DND-41 (cell line): ENCODE data around the gene ZFHX3.

Experiments used
- ATAC-seq: fragments of 200-7000 bp; cut with Tn5 transposase; 3 replicates; pipeline ENCODE4 v1.9.1; 2021; ENCODE audit warnings: low read depth; ENCODE audit not compliant: insufficient read depth
- DNase-seq: peaks from one replicate; pipeline ENCODE4 v3.0.0-alpha.2; 2020
- H2AFZ ChIP-seq: 2 replicates; pipeline ENCODE4 v1.6.0; 2012; ENCODE audit warnings: low read depth, low read length
- H3K27ac ChIP-seq: 2 replicates; pipeline ENCODE4 v1.5.1; 2012; ENCODE audit warnings: low read length, inconsistent platforms
- H3K27me3 ChIP-seq: fragments of 200-600 bp; sonication (generic); 2 replicates; pipeline ENCODE4 v1.6.0; 2012; ENCODE audit warnings: low read length, mild to moderate bottlenecking, inconsistent platforms; ENCODE audit not compliant: insufficient read depth, poor library complexity
- H3K36me3 ChIP-seq: 2 replicates; pipeline ENCODE4 v1.5.1; 2012; ENCODE audit warnings: low read length, inconsistent platforms; ENCODE audit not compliant: insufficient read depth
- H3K4me1 ChIP-seq: 2 replicates; pipeline ENCODE4 v1.5.1; 2012; ENCODE audit warnings: mild to moderate bottlenecking, low read length; ENCODE audit not compliant: insufficient read depth
- H3K4me2 ChIP-seq: 2 replicates; pipeline ENCODE4 v1.6.0; 2012; ENCODE audit warnings: mild to moderate bottlenecking, moderate library complexity, low read length, inconsistent platforms; ENCODE audit not compliant: insufficient read depth
- H3K4me3 ChIP-seq, 2 experiments: fragments of 200-600 bp in 1 of 2; shearing (Covaris generic) in 1 of 2; 2 replicates each; pipeline ENCODE4 v1.5.1; 2012 to 2016; ENCODE audit warnings: inconsistent platforms in 2 of 2, low read length in 2 of 2, mild to moderate bottlenecking in 2 of 2, low read depth in 1 of 2, moderate library complexity in 1 of 2
- H3K79me2 ChIP-seq: 2 replicates; pipeline ENCODE4 v1.6.0; 2012; ENCODE audit warnings: low read length, inconsistent platforms; ENCODE audit not compliant: insufficient read depth
- H3K9ac ChIP-seq: 2 replicates; pipeline ENCODE4 v1.6.0; 2012; ENCODE audit warnings: low read depth, mild to moderate bottlenecking, inconsistent platforms, low read length, moderate library complexity
- H3K9me3 ChIP-seq: 2 replicates; pipeline ENCODE4 v1.5.1; 2012; ENCODE audit warnings: low read length, moderate library complexity, mild to moderate bottlenecking, inconsistent platforms; ENCODE audit not compliant: insufficient read depth, severe bottlenecking
- H4K20me1 ChIP-seq: 2 replicates; pipeline ENCODE4 v1.6.0; 2012; ENCODE audit warnings: low read length; ENCODE audit not compliant: insufficient read depth
- EZH2 ChIP-seq: IDR thresholded peaks from 3 replicates; pipeline ENCODE4 v1.6.1; 2012; ENCODE audit warnings: borderline replicate concordance, low read depth, mild to moderate bottlenecking, moderate library complexity, low read length, inconsistent platforms; ENCODE audit not compliant: severe bottlenecking
- TF ChIP-seq, protein P1 (sequence below): IDR thresholded peaks from 2 replicates; pipeline ENCODE4 v1.5.1; 2012; ENCODE audit warnings: borderline replicate concordance, low read length, moderate library complexity, mild to moderate bottlenecking; ENCODE audit not compliant: poor library complexity, severe bottlenecking; ENCODE audit errors: extremely low read depth

The ZFHX3 gene

DNA sequence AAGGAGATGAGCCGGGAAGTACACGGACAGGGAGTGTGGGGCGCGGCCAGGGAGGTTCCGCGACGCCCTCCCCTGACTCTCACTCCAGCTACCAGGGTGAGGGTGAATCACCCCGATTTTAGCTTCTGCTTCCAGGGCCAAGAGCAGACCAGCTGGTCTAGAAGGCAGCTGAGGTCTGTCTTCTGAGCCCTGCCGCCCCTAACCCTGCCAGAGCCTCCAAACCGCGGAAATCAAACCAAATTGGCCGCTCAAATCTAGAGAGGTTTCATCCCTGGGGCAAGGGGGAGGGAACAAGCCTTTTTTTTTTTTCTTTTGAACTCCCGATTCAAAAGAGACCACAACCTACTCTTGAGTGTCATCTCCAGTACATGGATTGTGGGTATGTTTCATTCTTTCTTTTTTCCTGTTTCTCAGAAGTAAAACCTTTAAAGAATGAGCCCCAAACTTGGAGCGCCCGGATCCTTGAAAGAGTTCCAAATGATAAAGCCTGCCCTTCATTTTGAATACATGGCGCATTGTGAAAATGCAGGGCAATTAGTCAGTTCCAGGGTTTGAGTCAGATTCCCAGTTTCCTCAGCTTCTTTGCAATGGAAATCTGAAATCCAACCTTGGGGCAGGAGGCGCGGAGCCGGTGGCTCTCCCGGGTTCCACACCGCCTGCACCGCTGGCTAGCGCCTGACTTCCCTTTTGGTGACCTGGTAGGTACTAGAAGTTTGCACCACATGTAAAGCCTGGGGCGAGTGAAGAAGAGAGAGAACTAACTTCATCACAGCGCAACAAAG is 16.5 kb upstream of the ZFHX3 start:
- DNase-seq, result peak; percentile 48
- TF ChIP-seq EZH2, result no peak
- TF ChIP-seq, protein P1, sequence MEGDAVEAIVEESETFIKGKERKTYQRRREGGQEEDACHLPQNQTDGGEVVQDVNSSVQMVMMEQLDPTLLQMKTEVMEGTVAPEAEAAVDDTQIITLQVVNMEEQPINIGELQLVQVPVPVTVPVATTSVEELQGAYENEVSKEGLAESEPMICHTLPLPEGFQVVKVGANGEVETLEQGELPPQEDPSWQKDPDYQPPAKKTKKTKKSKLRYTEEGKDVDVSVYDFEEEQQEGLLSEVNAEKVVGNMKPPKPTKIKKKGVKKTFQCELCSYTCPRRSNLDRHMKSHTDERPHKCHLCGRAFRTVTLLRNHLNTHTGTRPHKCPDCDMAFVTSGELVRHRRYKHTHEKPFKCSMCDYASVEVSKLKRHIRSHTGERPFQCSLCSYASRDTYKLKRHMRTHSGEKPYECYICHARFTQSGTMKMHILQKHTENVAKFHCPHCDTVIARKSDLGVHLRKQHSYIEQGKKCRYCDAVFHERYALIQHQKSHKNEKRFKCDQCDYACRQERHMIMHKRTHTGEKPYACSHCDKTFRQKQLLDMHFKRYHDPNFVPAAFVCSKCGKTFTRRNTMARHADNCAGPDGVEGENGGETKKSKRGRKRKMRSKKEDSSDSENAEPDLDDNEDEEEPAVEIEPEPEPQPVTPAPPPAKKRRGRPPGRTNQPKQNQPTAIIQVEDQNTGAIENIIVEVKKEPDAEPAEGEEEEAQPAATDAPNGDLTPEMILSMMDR, result no peak

GRCh38 chr16:73063854-73064211 is 15.9 kb upstream of the ZFHX3 start:
- Histone ChIP-seq H4K20me1 (0 out of 2 replicates have a peak, but pooled peaks cover 6% of the 10 kb centered on the region), H3K9me3 (no peaks in the 10 kb centered on the region), H3K9ac (no peak overlapping the region), H3K4me3 (no peak overlapping the region), H2AFZ (no peak overlapping the region), H3K4me1 (peaks cover 24% of the 10 kb centered on the region), H3K27me3 (peaks cover 53% of the 10 kb centered on the region), H3K4me2 (0 out of 2 replicates have a peak overlapping the region, but pooled peaks have one; percentile 39), H3K27ac (no peak overlapping the region), H3K36me3 (no peaks in the 10 kb centered on the region), H3K79me2 (no peaks in the 10 kb centered on the region)
- no peak for DNase-seq
- TF ChIP-seq, protein P1, result no peak
- TF ChIP-seq EZH2, result no peak
- ATAC-seq, result no peak

More for the DNA sequence above, 16.5 kb upstream of the ZFHX3 start:
- H3K36me3 ChIP-seq, result no peaks in the 10 kb centered on the region
- H4K20me1 ChIP-seq, result 0 out of 2 replicates have a peak, but pooled peaks cover 6% of the 10 kb centered on the region
- H3K27me3 ChIP-seq, result peaks cover 51% of the 10 kb centered on the region
- H3K4me2 ChIP-seq, result peak overlapping the region; percentile 39; the same call in 1 of the 2 replicates
- H3K9me3 ChIP-seq, result no peaks in the 10 kb centered on the region
- peaks cover 18% of the 10 kb centered on the region for H3K4me1 ChIP-seq
- H2AFZ ChIP-seq, result no peak overlapping the region
- ATAC-seq, result peak; percentile 70
- no peaks in the 10 kb centered on the region for H3K79me2 ChIP-seq
- no peak overlapping the region for H3K4me3 ChIP-seq
- no peak overlapping the region for H3K27ac ChIP-seq
- no peak overlapping the region for H3K9ac ChIP-seq

DNA sequence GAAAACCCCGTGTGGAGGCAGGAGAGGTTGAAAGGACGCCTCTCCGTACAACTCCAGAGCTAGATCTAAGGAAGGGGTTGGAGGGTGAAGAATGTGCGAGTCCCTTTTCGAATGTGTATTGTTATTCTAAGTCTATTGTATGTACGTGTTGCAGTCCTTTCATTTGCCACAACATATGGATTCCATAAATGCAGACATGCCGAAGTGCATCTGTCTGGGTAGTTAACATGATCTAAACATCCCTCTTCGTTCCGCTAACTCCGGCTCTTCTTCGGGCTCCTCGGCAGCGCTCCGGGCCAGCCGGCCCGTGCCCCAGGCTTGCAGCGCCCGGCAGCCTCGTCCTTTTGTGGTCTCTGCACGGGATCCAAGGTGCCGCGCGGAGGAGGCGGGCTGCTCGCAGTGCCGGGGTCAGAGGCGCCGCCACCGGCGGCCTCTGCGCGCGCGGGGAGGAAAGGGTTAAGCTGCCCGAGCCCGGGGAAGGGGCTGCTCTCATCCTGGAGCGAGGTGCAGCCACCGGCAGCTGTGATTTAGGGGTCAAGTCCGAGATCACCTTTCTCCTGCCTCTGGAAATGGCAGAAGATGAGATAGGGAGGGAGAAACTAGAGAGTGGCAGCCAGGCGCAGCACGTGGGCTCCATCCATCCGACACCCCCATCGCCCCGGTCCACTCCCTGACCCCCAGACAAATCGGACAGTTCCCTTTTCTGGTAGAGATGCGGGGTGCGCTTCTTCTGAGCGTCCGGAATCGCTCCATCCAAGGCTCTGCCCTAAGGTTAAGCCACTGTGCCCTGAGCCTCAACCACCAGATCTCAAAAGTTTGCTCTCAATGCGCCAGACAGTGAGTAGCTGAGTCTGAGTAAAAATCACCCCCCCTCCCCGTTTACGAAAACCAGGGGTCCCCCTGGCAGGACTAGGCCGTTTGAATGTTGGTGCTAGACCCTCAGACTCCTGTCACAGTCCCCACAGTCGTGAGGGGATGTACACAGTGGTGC is 15.1 kb upstream of the ZFHX3 start:
- Histone ChIP-seq H3K27me3 (peaks cover 49% of the 10 kb centered on the region), H3K4me1 (peaks cover 24% of the 10 kb centered on the region), H3K4me3 (no peak overlapping the region), H3K9me3 (no peaks in the 10 kb centered on the region), H3K4me2 (no peak overlapping the region), H4K20me1 (0 out of 2 replicates have a peak, but pooled peaks cover 6% of the 10 kb centered on the region), H3K27ac (no peak overlapping the region), H2AFZ (no peak overlapping the region), H3K36me3 (no peaks in the 10 kb centered on the region), H3K79me2 (no peaks in the 10 kb centered on the region), H3K9ac (no peak overlapping the region)
- ATAC-seq (no peak), DNase-seq (no peak)
- no peak for TF ChIP-seq EZH2
- TF ChIP-seq, protein P1, result no peak
